Measurements from ENCODE around the gene CBR3. TPM values are rescaled to one million over a fixed set of nuclear protein-coding genes. Genes with fewer than 3 reads are reported as not detected.

CBR3 gene
- total and polyA plus RNA-seq, 2 of the 4 experiments (the other 2 are of a cell fraction) = 13.4 to 15.4 TPM

DNA sequence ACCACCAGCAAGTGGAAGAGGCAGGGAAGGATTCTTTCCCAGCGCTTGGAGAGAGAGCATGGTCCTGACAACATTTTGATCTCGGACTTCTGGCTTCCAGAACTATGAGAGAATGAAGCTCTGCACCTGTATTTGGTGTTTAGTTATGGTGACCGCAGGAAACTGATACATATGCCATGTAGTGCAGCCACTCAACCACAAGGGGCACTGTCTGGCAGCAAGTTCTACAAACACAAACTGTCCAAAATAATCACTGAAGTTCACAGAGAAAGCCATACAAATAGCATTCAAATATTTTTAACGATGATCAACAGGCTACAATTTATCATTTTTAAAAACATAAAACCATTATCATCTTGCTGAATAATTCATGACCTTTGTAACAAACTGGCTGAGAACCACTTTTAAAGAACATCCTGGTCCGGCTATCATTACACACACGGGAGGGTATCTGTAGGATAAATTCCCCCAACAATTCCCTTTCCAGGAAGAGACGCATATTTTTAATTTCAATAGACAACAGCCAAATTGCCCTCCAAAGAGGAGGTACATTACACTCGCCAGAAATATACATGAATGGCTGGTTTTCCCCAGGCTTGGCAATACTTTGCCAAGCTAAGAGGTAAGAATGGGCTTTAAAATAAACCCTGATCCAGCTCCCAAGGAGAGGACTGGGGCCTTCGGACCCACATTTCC is 9.2 kb upstream of the CBR3 start:
- Histone ChIP-seq H3K18ac (ENCODE audit: low read depth, low read length) (no peak overlapping the region), H4K91ac (ENCODE audit: insufficient read depth, low read depth, low read length) (no peak overlapping the region), H3K14ac (replicated peaks; ENCODE audit: low read depth, low read length) (no peak overlapping the region), H3K4me2 (ENCODE audit: low read depth, low read length) (no peak overlapping the region), H3K9me1 (ENCODE audit: insufficient read depth, low read length) (peaks cover 5% of the 10 kb centered on the region; the same call in 1 of the 2 replicates), H4K5ac (ENCODE audit: low read depth, low read length) (no peak overlapping the region), H2BK20ac (ENCODE audit: low read depth, low read length) (no peak overlapping the region), H3K23ac (ENCODE audit: low read depth, low read length) (no peak overlapping the region), H2BK5ac (ENCODE audit: low read depth, low read length, poor library complexity, severe bottlenecking) (no peak overlapping the region), H3K36me3 (ENCODE audit: control insufficient read depth, insufficient read depth, low read length) (no peaks in the 10 kb centered on the region), H2BK120ac (ENCODE audit: low read depth, low read length) (no peak overlapping the region), H2AFZ (replicated peaks; ENCODE audit: low read length, poor library complexity) (no peak overlapping the region), H3K27me3 (ENCODE audit: control insufficient read depth, insufficient read depth, low read length) (no peaks in the 10 kb centered on the region), H2AK5ac (ENCODE audit: low read depth, low read length) (no peak overlapping the region), H3K56ac (ENCODE audit: extremely low read depth, insufficient read depth, low read length) (no peak overlapping the region), H3K79me1 (ENCODE audit: low read depth in 1 of 2, low read length in 2 of 2) (peaks cover 0 to 2% of the 10 kb centered on the region in 2 experiments; a peak in 1 of 4 replicates), H3K4me3 (ENCODE audit: insufficient read depth, low read depth, low read length) (no peak overlapping the region), H3K4ac (ENCODE audit: low read depth, low read length) (no peak overlapping the region), H2AK9ac (replicated peaks; ENCODE audit: low read depth, low read length, poor library complexity) (no peak overlapping the region), H2BK15ac (ENCODE audit: low read depth, low read length) (no peak overlapping the region), H3K9me3 (ENCODE audit: control insufficient read depth, insufficient read depth, low read length) (no peaks in the 10 kb centered on the region), H3K27ac (ENCODE audit: insufficient read depth, low read length) (no peak overlapping the region), H4K20me1 (ENCODE audit: insufficient read depth, low read length) (no peaks in the 10 kb centered on the region), H3K9ac (ENCODE audit: low read depth, low read length) (no peak overlapping the region), H4K8ac (ENCODE audit: low read depth in 2 of 2, low read length in 2 of 2) (no peak overlapping the region), H3K4me1 (ENCODE audit: control insufficient read depth, insufficient read depth, low read length) (peaks cover 7% of the 10 kb centered on the region)
- TF ChIP-seq MXI1 (IDR thresholded peaks at IDR 0.05; ENCODE audit: borderline replicate concordance, low read depth, low read length) (no peak), CEBPB (IDR thresholded peaks at IDR 0.05; ENCODE audit: low read depth, low read length) (no peak), RAD21 (IDR thresholded peaks at IDR 0.05; ENCODE audit: low read length) (peak; percentile 56), NFE2L2 (IDR thresholded peaks at IDR 0.05; ENCODE audit: low read depth, low read length) (no peak), RCOR1 (IDR thresholded peaks at IDR 0.05; ENCODE audit: insufficient replicate concordance, low read length) (no peak)
- TF ChIP-seq, protein P1, sequence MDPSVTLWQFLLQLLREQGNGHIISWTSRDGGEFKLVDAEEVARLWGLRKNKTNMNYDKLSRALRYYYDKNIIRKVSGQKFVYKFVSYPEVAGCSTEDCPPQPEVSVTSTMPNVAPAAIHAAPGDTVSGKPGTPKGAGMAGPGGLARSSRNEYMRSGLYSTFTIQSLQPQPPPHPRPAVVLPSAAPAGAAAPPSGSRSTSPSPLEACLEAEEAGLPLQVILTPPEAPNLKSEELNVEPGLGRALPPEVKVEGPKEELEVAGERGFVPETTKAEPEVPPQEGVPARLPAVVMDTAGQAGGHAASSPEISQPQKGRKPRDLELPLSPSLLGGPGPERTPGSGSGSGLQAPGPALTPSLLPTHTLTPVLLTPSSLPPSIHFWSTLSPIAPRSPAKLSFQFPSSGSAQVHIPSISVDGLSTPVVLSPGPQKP (IDR thresholded peaks at IDR 0.05; ENCODE audit: borderline replicate concordance, low read depth, low read length) = no peak
- TF ChIP-seq, protein P2, sequence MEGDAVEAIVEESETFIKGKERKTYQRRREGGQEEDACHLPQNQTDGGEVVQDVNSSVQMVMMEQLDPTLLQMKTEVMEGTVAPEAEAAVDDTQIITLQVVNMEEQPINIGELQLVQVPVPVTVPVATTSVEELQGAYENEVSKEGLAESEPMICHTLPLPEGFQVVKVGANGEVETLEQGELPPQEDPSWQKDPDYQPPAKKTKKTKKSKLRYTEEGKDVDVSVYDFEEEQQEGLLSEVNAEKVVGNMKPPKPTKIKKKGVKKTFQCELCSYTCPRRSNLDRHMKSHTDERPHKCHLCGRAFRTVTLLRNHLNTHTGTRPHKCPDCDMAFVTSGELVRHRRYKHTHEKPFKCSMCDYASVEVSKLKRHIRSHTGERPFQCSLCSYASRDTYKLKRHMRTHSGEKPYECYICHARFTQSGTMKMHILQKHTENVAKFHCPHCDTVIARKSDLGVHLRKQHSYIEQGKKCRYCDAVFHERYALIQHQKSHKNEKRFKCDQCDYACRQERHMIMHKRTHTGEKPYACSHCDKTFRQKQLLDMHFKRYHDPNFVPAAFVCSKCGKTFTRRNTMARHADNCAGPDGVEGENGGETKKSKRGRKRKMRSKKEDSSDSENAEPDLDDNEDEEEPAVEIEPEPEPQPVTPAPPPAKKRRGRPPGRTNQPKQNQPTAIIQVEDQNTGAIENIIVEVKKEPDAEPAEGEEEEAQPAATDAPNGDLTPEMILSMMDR (conservative IDR thresholded peaks at IDR 0.05; ENCODE audit: low read depth, low read length) = peak; percentile 75
- CTCF ChIA-PET = interaction anchor here (0.5 to 1.1 kb wide), 3 partner anchors 12 to 48 kb away, joined by 3 read pairs; no protein-coding TSS in a partner anchor
- POLR2A ChIA-PET (ENCODE audit: unreplicated experiment) = no interaction called here
- BruUV-seq (replicated peaks) = no TSS peak
- in situ Hi-C loops (cut with MboI; ENCODE audit: low sequenced_read_pairs) (no loop called here), dilution Hi-C loops (cut with HindIII; ENCODE audit: low sequenced_read_pairs, unreplicated experiment) (no loop called here), intact Hi-C loops (cut with micrococcal nuclease) (no loop called here)
- peak; percentile 49 for ATAC-seq (ENCODE audit: low read depth)
- WGBS, 2 experiments (ENCODE audit: extremely low coverage in 2 of 2, insufficient read length in 1 of 2) = 27% methylated on average over 3 of the region's 9 CpGs; no CpG with 5 or more reads in 1 of the 2 experiments
- peak; percentile 70 for DNase-seq
